MM.1S (cell line): ENCODE data around the gene FBXW11.

Source experiments
- EZH2 ChIP-seq: fragments of 300-600 bp; sonication (generic); optimal IDR thresholded peaks from 2 replicates; pipeline ENCODE3; 2017; ENCODE audit warnings: low read depth, mild to moderate bottlenecking, antibody characterized with exemption, low read length, mixed read lengths
- TF ChIP-seq, protein P1 (sequence below): fragments of 300-600 bp; sonication (generic); IDR thresholded peaks from 2 replicates; pipeline ENCODE4 v1.5.1; 2016; ENCODE audit warnings: antibody characterized with exemption, low read length, mixed read lengths

DNA sequence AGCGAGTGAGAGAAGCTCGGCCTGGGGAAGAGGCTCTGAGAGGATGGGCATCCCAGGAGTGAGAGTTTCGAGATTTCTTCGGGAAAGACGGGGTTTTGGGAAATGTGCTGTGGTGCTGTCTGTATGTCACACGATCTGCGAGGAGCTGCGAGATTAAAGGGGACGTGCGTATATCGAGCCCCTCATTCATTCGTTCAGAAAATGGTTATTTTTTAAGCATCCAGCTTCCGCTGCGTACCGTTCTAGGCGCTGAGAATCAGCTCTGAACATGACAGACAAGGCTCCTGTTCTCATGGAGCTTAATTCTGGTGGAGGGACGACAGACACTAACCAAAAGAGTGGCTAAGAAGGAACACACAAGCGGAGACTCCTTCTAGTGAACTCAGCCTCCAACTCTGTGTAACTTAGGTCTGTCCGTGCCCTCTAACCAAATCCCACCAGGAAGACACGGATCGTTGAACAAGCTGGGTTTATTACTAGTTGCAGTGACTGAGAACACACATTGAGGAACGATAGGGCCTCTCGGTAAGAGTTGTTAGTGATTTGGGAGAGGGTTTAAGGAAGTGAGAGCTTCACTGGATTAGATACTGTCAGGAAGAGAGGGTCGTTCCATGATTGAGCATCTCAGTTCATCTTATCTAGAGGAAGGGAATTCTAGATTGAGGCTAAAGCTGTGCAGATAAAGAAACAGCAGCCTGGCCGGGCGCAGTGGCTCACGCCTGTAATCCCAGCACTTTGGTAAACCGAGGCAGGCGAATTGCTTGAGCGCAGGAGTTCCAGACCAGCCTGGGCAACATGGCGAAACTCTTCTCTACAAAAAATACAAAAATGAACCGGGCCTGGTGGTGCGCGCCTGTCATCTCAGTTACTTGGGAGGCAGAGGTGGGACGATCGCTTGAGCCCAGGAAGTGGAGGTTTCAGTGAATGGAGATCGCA, 1.0 kb upstream of the FBXW11 start:
- TF ChIP-seq, protein P1, sequence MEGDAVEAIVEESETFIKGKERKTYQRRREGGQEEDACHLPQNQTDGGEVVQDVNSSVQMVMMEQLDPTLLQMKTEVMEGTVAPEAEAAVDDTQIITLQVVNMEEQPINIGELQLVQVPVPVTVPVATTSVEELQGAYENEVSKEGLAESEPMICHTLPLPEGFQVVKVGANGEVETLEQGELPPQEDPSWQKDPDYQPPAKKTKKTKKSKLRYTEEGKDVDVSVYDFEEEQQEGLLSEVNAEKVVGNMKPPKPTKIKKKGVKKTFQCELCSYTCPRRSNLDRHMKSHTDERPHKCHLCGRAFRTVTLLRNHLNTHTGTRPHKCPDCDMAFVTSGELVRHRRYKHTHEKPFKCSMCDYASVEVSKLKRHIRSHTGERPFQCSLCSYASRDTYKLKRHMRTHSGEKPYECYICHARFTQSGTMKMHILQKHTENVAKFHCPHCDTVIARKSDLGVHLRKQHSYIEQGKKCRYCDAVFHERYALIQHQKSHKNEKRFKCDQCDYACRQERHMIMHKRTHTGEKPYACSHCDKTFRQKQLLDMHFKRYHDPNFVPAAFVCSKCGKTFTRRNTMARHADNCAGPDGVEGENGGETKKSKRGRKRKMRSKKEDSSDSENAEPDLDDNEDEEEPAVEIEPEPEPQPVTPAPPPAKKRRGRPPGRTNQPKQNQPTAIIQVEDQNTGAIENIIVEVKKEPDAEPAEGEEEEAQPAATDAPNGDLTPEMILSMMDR, result no peak
- TF ChIP-seq EZH2, result no peak
